ENCODE measurements around the gene SETD2.
"Not testable (repeated sequence)": the region's sequence is repeated elsewhere in the genome, so short reads cannot be mapped to it uniquely, and the experiment has no call there.

Gene SETD2

GRCh38 chr3:47026432-47026831 lies 137.5 kb downstream of the SETD2 start:
- not testable (repeated sequence) for DNase-seq

- DNase-seq: no peak
These were observed 139.0 kb downstream of the SETD2 start for GRCh38 chr3:47024932-47025331.

- no peak for DNase-seq
These were observed 141.3 kb downstream of the SETD2 start for GRCh38 chr3:47022641-47023071.

GRCh38 chr3:47020311-47020710 lies 143.6 kb downstream of the SETD2 start:
- DNase-seq: no peak

GRCh38 chr3:47019201-47019600 lies 144.7 kb downstream of the SETD2 start:
- DNase-seq: no peak

- DNase-seq: no peak
These were observed 145.7 kb downstream of the SETD2 start for GRCh38 chr3:47018269-47018611.

- no peak for DNase-seq
These were observed 146.2 kb downstream of the SETD2 start for GRCh38 chr3:47017504-47018268.

- DNase-seq: peak; percentile 41
These were observed 146.9 kb downstream of the SETD2 start for GRCh38 chr3:47016934-47017435.

- DNase-seq: no peak
These were observed 147.6 kb downstream of the SETD2 start for GRCh38 chr3:47016086-47016933.

- DNase-seq: no peak
These were observed 148.8 kb downstream of the SETD2 start for GRCh38 chr3:47015151-47015550.

GRCh38 chr3:47014036-47014435 lies 149.9 kb downstream of the SETD2 start:
- no peak for DNase-seq

GRCh38 chr3:47013231-47013630 lies 150.7 kb downstream of the SETD2 start:
- DNase-seq: no peak

- no peak for DNase-seq
These were observed 151.3 kb downstream of the SETD2 start for GRCh38 chr3:47012342-47013230.

- DNase-seq: no peak
These were observed 152.5 kb downstream of the SETD2 start for GRCh38 chr3:47011371-47011770.

- no peak for DNase-seq
These were observed 153.0 kb downstream of the SETD2 start for GRCh38 chr3:47010910-47011309.

GRCh38 chr3:47010111-47010712 lies 153.7 kb downstream of the SETD2 start:
- DNase-seq: no peak

- peak; percentile 86 for DNase-seq
These were observed 154.4 kb downstream of the SETD2 start for GRCh38 chr3:47009225-47010110.

GRCh38 chr3:47008851-47009224 lies 155.1 kb downstream of the SETD2 start:
- no peak for DNase-seq

GRCh38 chr3:47008234-47008796 lies 155.6 kb downstream of the SETD2 start:
- no peak for DNase-seq

GRCh38 chr3:47007482-47008233 lies 156.3 kb downstream of the SETD2 start:
- no peak for DNase-seq
